Measurements from ENCODE around the gene OTOG. TPM values are rescaled to one million over a fixed set of nuclear protein-coding genes. Genes with fewer than 3 reads are reported as not detected.

The OTOG gene
- total and polyA plus RNA-seq, 9 donors, result not detected

- DNase-seq, result no peak
- TF ChIP-seq POLR2A (IDR thresholded peaks at IDR 0.05), result no peak
- TF ChIP-seq EP300 (IDR thresholded peaks at IDR 0.05), result no peak
- no peak for TF ChIP-seq CTCF (IDR thresholded peaks at IDR 0.05)
- Histone ChIP-seq H3K9me3 (no peaks in the 10 kb centered on the region), H3K27me3 (no peaks in the 10 kb centered on the region), H3K4me1 (ENCODE audit: insufficient read depth) (no peaks in the 10 kb centered on the region), H3K36me3 (no peaks in the 10 kb centered on the region), H3K27ac (no peak overlapping the region), H3K4me3 (no peak overlapping the region)
- 86 to 91% (median 87%) methylated on average over 4 of the region's 4 CpGs for WGBS, 3 donors
- intact Hi-C loops (cut with DNase I), result loop anchor here in 3 of 4 donors (5.0 to 10.0 kb wide), 3 partner anchors 110 to 120 kb away; partner anchors contain the start of gene KCNJ11 (in 1 of the 3)
Measured at GRCh38 chr11:17502630-17503029, 44.4 kb upstream of the OTOG start.

- no peaks in the 10 kb centered on the region for H3K27me3 ChIP-seq
- DNase-seq, result peak; percentile 36 to 72 (median 48)
- no peak overlapping the region for H3K27ac ChIP-seq
- 55 to 57% (median 55%) methylated on average over 9 of the region's 9 CpGs for WGBS, 3 donors
- intact Hi-C loops (cut with DNase I), result loop anchor here in 3 of 4 donors (5.0 to 10.0 kb wide), 3 partner anchors 112 to 122 kb away; partner anchors contain the start of gene KCNJ11 (in 1 of the 3)
- no peaks in the 10 kb centered on the region for H3K36me3 ChIP-seq
- no peak overlapping the region for H3K4me3 ChIP-seq
- TF ChIP-seq CTCF (IDR thresholded peaks at IDR 0.05) (peak in 2 of 3 donors; percentile 17 to 25), POLR2A (IDR thresholded peaks at IDR 0.05) (no peak)
- H3K4me1 ChIP-seq (ENCODE audit: insufficient read depth), result peaks cover 4% of the 10 kb centered on the region
- no peaks in the 10 kb centered on the region for H3K9me3 ChIP-seq
Measured at GRCh38 chr11:17504330-17505107, 42.5 kb upstream of the OTOG start.

GRCh38 chr11:17505146-17505545 is 41.9 kb upstream of the OTOG start:
- Histone ChIP-seq H3K27ac (no peak overlapping the region), H3K9me3 (no peaks in the 10 kb centered on the region), H3K4me1 (ENCODE audit: insufficient read depth) (peaks cover 4% of the 10 kb centered on the region), H3K4me3 (no peak overlapping the region), H3K27me3 (no peaks in the 10 kb centered on the region), H3K36me3 (no peaks in the 10 kb centered on the region)
- WGBS, 3 donors, result 76 to 81% (median 80%) methylated on average over 4 of the region's 4 CpGs
- intact Hi-C loops (cut with DNase I), result loop anchor here in 1 of 4 donors (10.0 kb wide), 1 partner anchor 120 kb away; the partner anchor contains the start of gene KCNJ11
- TF ChIP-seq POLR2A (IDR thresholded peaks at IDR 0.05), result no peak
- TF ChIP-seq CTCF (IDR thresholded peaks at IDR 0.05), result no peak
- no peak for TF ChIP-seq EP300 (IDR thresholded peaks at IDR 0.05)
- no peak for DNase-seq

GRCh38 chr11:17506314-17506713 is 40.7 kb upstream of the OTOG start:
- WGBS, 3 donors, result 42 to 68% (median 60%) methylated on average over 6 of the region's 6 CpGs
- Histone ChIP-seq H3K36me3 (no peaks in the 10 kb centered on the region), H3K27ac (no peak overlapping the region), H3K4me1 (ENCODE audit: insufficient read depth) (peaks cover 4% of the 10 kb centered on the region), H3K9me3 (no peaks in the 10 kb centered on the region), H3K27me3 (no peaks in the 10 kb centered on the region), H3K4me3 (no peak overlapping the region)
- DNase-seq, result no peak
- intact Hi-C loops (cut with DNase I), result loop anchor here in 1 of 4 donors (10.0 kb wide), 1 partner anchor 122 kb away; the partner anchor contains the start of gene KCNJ11
- TF ChIP-seq EP300 (IDR thresholded peaks at IDR 0.05), result no peak
- no peak for TF ChIP-seq CTCF (IDR thresholded peaks at IDR 0.05)
- no peak for TF ChIP-seq POLR2A (IDR thresholded peaks at IDR 0.05)

Data from ovary (tissue), 9 donors.